GM19455 (cell line): ENCODE data around the gene EPB41L1.

ENCODE experiments used
- ATAC-seq: cut with Tn5 transposase; IDR thresholded peaks from one replicate; pipeline ENCODE4 v1.9.1; 2021; ENCODE audit not compliant: unreplicated experiment

Gene EPB41L1

DNA sequence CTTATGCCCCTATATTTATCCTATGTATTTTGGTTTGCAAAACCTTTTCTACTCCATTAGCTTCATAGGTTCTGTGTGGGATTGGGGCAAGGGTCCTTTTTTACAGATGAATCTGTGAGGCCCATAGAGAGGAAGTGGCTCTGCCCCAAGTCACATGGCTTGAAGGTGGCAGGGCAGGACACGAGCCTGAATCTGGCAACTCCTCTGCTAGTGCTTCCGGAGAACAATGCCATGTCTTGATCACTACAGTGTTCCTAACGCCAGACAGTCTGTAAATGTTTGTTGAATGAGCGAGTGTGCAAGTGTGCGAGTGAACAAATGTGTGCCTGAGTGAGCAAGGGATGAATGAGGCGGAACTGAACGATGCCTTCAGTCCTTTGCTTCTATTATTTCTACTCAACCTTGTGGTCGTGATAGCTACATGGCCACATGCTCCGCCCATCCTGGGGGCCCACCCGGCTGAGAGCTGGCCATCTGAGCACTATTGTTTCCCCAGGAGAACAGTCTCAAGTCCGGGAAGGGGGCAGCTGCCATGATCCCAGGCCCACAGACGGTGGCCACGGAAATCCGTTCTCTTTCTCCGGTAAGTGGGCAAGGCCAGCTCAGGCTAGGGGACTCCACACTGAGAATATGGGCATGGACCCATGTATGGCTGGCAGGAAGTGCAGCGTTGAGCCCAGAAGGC, 64.0 kb downstream of the EPB41L1 start:
- ATAC-seq = no peak

DNA sequence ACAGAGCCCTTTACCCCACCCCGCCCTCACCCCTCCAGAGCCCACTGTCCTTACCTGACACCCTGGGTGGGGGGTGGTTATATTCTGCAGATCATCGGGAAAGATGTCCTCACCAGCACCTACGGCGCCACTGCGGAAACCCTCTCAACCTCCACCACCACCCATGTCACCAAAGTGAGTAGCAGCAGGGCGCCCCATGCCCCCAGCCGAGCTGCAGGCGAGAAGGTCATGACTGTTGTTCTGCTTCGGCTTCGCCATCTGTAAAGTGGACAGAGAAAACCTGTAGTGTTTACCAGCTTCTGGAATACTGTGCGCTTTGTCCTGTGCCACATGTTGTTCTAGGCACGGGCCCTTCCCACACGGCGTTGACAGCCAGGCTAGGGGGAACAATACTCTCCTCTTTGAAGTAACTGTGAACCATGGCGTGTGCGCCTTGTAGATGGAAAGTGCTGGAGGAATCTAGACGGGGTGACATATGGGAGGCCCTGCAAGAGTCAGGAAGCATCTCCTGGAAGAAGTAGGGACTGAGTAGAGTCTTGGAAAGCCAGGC, 65.2 kb downstream of the EPB41L1 start:
- ATAC-seq = no peak

DNA sequence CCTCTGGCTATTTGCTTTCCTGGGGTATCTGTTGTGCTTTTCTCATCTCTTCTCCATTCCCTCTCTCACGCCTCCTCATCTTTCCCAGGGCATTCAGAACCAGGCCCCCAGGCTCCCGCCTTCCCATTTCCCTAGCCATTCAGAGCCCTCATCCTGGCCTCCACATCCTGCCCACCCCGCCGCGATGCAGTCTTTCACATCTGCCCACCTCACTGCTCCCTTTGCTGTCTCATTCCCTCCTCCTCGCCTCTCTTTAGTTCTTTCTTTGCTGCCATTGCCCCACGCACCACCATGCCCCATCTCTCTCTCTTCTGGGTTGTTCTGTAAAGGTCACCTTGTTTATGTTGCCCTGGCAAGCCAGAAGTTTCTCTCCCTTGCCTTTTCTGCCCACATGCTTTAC, 71.1 kb downstream of the EPB41L1 start:
- no peak for ATAC-seq

DNA sequence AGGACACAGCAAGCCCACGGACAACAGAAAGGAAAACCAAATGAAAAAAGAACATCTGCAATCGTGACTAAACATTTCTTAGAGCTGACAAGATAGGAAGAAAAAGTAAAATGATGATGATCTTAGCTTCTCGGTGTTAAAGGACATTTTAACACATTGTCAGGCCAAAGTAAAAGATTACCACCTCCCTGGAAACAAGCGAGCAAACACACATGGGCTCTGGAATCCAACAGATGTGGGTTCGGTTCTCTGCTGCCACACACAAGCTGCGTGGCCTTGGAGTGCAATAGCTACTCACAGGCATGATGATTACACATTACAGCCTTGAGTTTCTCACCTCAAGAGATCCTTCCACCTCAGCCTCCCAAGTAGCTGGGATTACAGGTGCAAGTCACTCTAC, 74.2 kb downstream of the EPB41L1 start:
- ATAC-seq = no peak

DNA sequence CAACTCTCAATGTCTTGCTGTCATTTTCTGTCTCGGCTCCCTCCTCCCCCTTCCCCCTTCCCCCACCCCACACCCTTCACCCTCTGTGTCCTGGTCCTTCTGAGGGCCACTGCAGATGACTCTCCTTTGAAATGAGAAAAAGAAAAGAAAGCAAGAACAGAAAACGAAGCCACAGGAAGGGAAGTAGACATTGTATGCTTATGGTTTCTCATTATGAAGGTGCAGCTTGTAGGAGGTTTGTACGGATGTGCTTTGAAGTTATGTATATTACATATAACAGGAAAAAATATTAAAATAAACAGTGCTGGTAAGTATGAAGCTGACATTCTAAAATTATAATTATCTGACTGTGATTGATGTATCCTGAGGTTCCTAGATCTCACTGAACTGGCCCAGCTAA, 75.5 kb downstream of the EPB41L1 start:
- no peak for ATAC-seq

DNA sequence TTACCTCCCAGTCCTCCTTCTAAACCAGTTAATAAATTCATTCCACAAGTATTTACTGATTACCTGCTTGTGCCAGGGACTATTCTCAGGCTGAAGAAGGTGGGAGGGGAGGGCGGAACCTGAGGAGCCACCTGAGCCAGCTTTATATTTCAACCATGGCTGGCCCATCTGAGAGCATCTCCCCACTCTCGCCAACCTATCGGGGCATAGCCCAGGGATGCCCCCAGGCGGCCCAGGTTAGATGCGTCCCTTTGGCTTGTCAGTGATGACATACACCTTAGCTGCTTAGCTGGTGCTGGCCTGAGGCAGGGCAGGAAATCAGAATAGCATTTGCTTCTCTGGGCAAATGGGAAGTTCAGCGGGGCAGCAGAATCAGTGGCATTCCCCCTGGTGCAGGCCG, 76.8 kb downstream of the EPB41L1 start:
- no peak for ATAC-seq

DNA sequence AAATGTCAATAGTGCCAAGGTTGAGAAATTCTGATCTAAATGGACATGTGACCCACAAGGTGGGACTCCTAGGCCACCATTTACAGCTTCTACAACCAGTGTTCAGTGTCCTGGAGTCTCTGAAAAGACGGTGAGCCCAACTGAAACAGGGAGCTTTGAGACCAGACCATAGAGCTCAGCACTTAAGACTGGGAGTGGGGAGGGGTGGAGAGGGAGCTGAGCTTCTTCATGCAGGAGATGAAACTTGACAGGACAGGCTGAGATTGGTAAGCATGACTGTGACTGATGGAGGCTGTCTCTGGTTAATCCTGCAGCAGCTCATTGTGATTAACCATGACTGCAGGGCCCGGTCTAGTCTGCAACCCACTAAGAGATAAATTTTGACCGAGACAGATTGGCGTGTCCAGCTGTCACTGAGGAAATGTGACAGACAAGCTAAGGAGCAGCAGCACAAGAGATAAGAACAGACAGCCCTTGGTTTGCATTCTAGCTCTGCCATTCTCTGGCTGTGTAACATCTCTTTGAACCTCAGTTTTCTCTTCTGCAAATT, 80.3 kb downstream of the EPB41L1 start:
- ATAC-seq = no peak

DNA sequence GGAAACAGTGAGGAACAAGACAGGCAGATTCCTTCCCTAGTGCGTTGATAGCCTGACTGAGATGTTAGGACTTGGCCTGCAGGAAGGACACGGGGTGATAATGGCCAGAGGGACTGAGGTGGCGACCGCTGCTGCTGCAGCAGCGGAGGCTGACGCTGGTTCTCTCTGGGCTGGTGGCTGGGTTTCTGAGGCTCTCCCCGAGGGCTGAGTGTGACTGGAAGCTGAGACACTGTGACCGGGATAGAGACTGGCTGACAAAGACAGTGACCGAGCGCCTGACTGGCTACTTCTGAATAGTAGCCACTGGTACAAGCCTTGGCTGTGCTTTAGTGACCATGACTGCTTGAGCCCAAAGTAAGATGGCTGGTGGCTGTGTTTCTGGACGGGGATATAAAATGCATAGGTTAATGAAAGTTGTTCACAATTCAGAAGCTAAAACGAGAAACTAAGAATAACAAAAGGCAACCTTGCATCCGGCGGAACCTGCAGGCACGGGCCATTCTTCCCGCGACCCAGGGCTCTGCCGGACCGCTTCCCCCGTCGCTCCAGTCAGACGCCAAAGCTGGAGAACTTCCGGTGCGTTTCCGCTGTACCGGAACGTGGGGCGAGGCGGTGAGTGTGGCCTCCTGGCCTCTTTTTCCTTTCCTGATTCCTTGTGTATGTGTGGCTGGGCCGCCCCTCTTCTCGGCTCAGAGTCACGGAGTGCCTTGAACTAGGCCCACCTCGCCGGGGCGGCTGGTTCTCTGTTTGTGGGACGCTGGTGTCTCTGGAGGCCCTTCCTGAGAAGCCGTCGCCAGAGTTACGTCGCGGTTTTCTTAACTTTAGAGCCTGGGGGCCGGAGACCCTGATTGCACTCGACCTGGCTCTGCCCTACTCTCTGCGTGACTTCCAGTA, 81.6 kb downstream of the EPB41L1 start, which contains the start of gene AAR2:
TSS of gene AAR2 (plus strand) at position 587 of the 894 bp plus-strand sequence. CDS start 3,391 bp downstream, outside the sequence.
- ATAC-seq = peak; percentile 77

DNA sequence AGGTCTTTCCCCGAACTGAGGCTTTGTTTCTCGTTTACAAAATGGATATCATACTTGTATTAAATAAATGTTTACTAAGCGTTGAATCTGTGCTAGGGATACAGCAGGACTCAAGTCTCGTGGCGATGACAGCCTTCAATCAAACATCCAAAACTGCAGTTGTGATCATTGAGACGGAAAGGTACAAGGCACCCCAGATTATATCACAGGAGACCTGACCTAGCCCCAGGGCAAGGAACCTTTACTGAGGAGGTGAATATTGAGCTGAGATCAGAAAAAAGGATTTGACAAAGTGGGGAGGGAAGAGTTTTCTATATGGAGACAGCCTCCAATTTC, 82.2 kb downstream of the EPB41L1 start:
- ATAC-seq = no peak

DNA sequence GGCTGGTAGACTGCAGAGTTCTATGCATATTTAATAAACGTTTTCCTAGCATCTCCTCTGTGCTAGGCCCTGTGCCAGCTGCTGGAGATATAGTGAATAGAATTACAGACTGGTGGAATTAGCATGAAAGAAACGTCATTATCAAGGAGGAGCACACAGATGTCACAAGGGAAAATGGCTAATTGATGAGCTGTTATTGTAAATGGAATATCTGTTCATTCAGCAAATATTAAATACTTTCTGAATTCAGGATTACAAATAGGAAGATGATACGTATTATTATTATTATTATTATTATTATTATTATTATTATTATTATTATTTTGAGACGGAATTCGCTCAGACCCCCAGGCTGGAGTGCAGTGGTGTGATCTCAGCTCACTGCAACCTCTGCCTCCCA, 82.9 kb downstream of the EPB41L1 start:
- ATAC-seq = no peak

DNA sequence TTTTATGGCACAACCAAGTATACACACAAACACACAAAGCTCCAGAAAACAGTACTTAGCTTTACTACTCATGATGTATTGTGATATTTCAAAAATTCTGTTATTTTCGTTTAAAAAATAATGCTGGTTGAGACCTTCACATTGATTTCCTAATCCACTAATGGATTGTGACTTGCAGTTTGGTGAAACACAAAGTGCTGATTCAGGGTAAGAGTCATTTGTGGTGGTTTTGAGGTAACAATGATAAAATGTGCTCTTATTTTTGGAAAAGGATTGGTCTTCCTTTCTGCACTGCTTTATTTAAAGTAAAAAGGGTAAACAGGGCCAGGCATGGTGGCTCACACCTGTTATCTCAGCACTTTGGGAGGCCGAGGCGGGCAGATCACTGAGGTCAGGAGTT, 83.6 kb downstream of the EPB41L1 start:
- no peak for ATAC-seq

DNA sequence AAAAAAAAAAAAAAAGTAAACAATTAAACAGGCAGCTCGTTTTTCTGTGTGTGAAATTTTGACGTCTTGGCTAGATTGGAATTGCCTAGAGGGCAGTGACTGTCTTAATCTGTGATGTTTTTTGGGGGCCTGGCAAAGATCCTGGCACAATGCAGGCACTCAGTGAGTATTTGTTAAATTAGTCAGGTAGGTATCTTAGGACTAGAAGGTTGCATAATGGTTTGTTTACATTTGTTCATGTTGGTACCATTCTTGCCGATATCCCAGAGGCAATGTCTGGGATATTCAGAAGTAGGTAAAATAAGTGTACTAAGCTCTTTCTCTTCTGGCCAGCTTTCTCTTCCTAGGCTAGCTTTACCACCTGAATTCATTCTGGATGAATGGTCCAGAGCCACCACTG, 84.2 kb downstream of the EPB41L1 start:
- ATAC-seq = no peak

DNA sequence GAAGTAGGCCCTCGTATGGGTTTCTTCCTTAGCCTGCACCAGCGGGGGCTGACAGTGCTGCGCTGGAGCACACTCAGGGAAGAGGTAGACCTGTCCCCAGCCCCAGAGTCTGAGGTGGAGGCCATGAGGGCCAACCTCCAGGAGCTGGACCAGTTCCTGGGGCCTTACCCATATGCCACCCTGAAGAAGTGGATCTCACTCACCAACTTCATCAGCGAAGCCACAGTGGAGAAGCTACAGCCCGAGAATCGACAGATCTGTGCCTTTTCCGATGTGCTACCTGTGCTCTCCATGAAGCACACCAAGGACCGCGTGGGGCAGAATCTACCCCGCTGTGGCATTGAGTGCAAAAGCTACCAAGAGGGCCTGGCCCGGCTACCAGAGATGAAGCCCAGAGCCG, 85.5 kb downstream of the EPB41L1 start:
- no peak for ATAC-seq

DNA sequence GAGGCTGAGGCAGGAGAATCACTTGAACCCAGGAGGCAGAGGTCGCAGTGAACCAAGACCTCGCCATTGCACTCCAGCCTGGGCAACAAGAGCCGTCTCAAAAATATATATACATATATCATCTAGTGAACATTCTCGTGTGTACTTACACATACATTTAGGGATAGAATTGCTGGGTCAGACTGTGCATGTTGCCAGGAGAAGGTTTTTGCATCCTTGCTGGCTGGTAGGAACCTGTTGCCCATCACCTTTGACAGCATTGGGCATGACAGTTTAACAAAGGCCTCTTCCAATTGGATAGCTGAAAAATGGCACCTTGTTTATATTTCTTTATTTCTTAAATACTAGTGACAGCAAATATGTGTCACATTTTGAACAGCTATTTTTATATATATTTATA, 87.1 kb downstream of the EPB41L1 start:
- no peak for ATAC-seq

DNA sequence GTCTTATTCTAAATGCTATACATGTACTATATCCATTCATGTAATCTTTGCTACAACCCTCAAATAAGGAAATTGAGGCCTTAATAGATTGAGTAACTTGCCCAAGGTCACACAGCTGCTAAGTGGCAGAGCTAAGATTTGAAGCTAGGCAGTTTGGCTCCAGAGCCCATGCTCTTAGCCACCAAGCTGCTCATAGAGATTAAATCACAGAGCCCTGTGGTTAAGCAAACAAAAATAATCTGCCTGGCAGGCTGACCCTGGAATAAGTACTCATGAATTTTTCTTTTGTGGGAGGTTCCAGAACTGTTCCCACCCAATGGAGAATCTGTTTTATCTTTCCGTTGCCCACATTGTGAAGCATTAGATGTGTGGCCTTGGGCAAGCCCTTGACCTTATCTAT, 89.2 kb downstream of the EPB41L1 start:
- ATAC-seq = no peak

DNA sequence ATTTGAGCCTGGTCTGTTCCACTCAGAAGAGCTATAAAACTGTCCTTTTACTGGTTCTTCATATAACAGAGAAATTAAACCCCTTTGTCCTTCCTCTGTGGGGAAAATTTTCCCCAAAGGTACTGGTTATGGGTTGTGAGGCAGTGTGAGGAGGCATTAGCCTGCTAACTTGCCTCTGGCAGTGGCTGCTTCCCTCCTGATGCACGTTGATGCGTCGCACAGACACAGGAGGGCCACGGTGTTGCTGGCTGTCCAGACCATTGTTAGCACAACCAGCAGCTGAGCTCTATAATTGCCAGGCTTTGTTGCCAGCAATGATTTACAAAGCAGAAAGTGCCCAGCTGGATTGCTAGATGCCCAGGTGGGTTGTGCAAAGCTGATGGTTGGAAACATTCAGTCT, 91.9 kb downstream of the EPB41L1 start:
- ATAC-seq = no peak

DNA sequence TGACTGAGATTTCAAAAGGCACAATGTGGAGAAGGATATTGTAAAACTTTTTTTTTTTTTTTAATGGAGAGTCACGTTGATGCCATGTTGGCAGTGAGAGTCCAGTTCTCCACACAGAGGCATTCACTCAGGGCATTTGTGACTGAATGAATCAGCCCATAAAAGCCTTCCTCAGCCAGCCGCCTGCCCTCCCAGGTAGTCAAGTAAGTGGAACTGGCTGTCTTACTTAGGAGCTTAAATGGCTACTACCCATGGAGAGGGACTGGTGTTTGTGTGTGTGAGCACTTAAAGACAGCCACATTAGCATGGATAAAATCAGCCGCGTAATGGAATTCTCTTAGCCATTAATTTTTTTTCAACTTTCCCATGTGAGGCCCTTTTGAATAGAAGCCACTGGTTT, 94.3 kb downstream of the EPB41L1 start:
- no peak for ATAC-seq

DNA sequence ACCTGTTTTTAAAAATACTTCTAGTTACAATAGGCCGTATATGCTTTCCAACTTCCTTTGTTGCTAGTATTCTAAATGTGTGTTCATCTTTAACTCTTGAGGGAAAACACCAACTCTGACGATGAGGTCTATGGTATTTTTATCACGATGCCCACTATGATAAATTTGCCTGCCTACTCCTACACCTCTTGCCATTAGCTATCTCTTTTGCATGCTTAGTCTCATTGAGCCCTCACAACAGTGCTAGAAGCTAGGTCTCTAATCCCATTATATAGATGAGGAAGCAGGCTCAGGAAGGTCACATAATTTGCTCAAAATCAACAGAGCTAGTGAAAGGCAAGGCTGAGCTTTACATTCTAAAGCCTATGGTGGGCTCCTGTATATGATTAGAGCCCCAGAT, 94.9 kb downstream of the EPB41L1 start:
- ATAC-seq = no peak

DNA sequence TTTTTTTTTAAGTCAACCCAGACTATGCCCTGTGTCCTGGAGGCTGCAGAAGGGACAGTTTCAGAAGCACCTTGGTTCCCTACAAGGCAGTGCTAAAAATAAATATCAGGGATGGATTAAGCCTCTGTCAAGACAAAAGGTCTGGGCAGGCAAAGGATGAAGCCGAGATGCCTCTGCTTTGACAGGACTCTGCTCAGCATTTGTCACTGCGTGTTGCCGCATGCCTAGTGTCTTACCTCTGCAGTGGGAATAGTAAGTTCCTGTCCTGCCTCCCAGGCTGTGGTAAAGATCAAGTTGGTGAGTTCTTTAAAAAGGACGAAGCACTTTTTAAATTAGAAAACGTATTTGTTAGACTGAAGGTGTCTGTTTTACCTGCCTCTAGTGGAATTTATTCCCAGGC, 96.9 kb downstream of the EPB41L1 start:
- ATAC-seq = no peak

DNA sequence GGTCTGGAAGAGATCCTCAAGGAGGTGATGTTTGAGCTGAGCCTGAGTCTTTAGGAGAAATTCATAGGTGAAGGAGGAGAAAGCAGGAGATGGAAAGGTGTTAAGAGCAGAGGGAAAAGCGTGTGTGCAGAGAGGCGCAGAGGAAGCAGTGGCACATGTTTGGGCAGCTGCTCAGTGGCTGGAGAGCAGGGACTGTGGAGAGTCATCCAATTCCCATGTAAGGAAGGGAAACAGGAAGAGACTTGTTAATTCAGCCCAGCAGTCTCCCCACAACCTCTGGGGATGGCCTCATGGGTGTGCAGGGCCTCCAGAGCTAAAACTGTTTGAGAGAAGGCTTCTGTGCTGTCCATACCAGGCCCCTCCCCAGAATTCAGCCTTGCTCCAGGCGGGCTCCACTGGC, 98.0 kb downstream of the EPB41L1 start:
- no peak for ATAC-seq

DNA sequence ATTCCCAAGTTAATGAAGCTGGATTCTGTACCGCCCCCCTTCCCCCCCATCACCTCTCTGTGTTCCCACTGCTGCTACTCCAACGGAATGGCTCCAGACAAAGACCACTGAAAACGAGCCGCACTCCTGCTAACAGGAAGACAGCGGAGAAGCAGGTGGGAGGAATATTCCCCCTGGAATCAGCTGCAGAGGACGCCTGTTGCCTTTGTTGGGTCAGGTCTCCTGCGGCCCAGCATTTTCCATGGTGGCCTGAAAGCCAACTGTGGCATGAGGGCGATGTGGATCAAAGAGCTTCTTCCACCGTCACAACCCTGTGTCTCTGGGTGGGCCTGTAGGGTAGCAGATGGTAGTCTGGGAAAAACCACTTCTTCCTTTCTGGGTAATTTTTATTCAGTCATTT, 98.5 kb downstream of the EPB41L1 start:
- no peak for ATAC-seq

DNA sequence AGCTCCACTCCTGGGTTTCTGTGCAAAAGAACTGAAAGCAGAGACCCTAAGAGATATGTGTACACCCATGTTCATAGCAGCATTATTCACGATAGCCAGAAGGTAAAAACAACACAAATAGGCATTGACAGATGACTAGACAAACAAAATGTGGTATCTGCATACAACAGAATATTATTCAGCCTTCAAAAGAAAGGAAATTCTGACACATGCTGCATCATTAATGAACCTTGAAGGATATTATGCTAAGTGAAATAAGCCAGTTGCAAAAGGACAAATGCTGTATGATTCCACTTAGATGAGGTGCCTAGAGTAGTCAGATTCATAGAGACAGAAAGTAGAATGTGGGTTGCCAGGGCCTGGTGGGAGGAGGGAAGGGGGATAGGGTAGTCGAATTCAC, 99.5 kb downstream of the EPB41L1 start:
- no peak for ATAC-seq
